Adrenal gland (tissue), 12 donors: ENCODE data around the gene UBR3. TPM values are rescaled to one million over a fixed set of nuclear protein-coding genes. Genes with fewer than 3 reads are reported as not detected.

Experiments used
- DNase-seq, 7 donors: peaks; one replicate each; pipeline ENCODE4 v3.0.0-alpha.2; 2019 to 2020
- H3K27ac ChIP-seq, 5 donors: fragments of 200-600 bp; sonication (generic) in 4 of 5; 1 replicate in 3 of 5; 2 replicates in 2 of 5; pipeline versions ENCODE4 v1.5.1 to v1.8.0; 2016 to 2020; ENCODE audit warnings: mild to moderate bottlenecking in 1 of 5
- H3K27me3 ChIP-seq: fragments of 200-600 bp; 2 replicates; pipeline ENCODE4 v1.8.0; 2021
- H3K36me3 ChIP-seq, 2 donors: fragments of 200-600 bp; replicated peaks in 1 of 2; 1 replicate in 1 of 2; 2 replicates in 1 of 2; pipeline versions ENCODE4 v1.5.1 to v1.8.0; 2018 to 2022
- H3K4me1 ChIP-seq, 2 donors: fragments of 200-600 bp; replicated peaks in 1 of 2; 1 replicate in 1 of 2; 2 replicates in 1 of 2; pipeline versions ENCODE4 v1.5.1 to v1.8.0; 2018 to 2021
- H3K4me3 ChIP-seq, 4 donors: fragments of 200-600 bp; sonication (generic) in 3 of 4; one replicate each; pipeline ENCODE4 v1.5.1; 2016 to 2018
- H3K9me3 ChIP-seq, 3 donors: fragments of 200-600 bp; sonication (generic) in 1 of 3; replicated peaks in 1 of 3; 1 replicate in 2 of 3; 2 replicates in 1 of 3; pipeline versions ENCODE4 v1.5.1 to v1.8.0; 2016 to 2021
- CTCF ChIP-seq, 6 experiments: fragments of 450-650 bp in 4 of 6; fragments of 200-600 bp in 2 of 6; sonication (generic) in 1 of 6; IDR thresholded peaks; 1 replicate in 5 of 6; 2 replicates in 1 of 6; pipeline versions ENCODE4 v1.5.1 to v1.8.0; 2016 to 2021; ENCODE audit warnings: antibody characterized with exemption in 6 of 6, mild to moderate bottlenecking in 2 of 6, moderate library complexity in 1 of 6
- POLR2A ChIP-seq, 2 donors: fragments of 450-650 bp; IDR thresholded peaks; one replicate each; pipeline ENCODE4 v1.6.1; 2017; ENCODE audit warnings: antibody characterized with exemption in 2 of 2, mild to moderate bottlenecking in 2 of 2, moderate library complexity in 1 of 2
- WGBS, 4 donors: extraction: QIAGEN DNeasy Blood & Tissue Kit in 2 of 4; methylation state at CpG; one replicate each; pipeline versions ENCODE4 v1.1.5 to v1.1.7; 2013 to 2017; 5-methylcytosine and 5-hydroxymethylcytosine counted together
- intact Hi-C, 2 donors: fragments of 100-400 bp; cut with DNase I; formaldehyde crosslinking; loops; one replicate each; pipeline versions ENCODE4 v1.14.1 to v1.15.0; 2022 to 2023
- polyA plus RNA-seq, 3 donors: library from polyadenylated mRNA; stranded (reverse); fragments of 200-250 nt in 2 of 3; fragments of 350-450 nt in 1 of 3; fragmentation: Illumina TruSeq in 1 of 3; extraction: RNeasy Lipid Tissue Mini Kit (QIAGEN cat#74804) in 1 of 3; gene quantifications; one replicate each; pipeline ENCODE4 v1.2.3, GENCODE V29; 2013 to 2014
- total RNA-seq, 9 donors: library from RNA; depleted of rRNA in 4 of 9; stranded (reverse); fragments of >200 nt in 4 of 9; fragments of 120-200 nt in 1 of 9; fragmentation: NEBNext Ultra II Directional in 1 of 9; extraction: Animal tissue kit (Norgen Biotek cat#: 25700) in 1 of 9; gene quantifications; one replicate each; pipeline versions ENCODE4 v1.1.0 to v1.2.4, GENCODE V29; 2013 to 2023
- donor health status: healthy with polysubstance abuse.
- donor health status: Bipolar disorder and iron deficiency.
- donor health status: DM: yes; HTN: yes; CAD: no.
- donor health status: DM: no; HTN: no; CAD: no.
- donor health status: DM: no; HTN: no; CAD: no.
- donor health status: DM: yes; HTN: yes; CAD: no.

The UBR3 gene
- total and polyA plus RNA-seq, 12 donors: 25.5 to 85.7 (median 62.8) TPM

DNA sequence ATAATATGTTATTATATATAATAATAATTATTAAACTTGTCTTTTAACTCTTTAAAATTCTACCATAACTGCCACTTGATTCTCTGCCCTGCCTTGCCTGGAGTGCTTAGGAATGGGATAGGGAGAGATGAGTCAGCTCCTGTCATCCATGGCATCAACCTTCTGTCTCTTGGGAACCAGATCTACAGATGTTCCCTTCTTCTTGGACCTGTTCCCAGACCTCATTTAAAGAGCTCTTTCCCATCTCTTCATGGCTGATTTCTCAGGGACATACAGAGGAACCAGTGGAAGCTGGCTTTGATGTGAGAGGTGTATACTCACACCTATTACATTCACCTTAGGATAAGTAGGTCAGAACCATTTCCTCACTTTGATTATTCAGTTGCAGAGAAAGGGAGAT is 195.4 kb downstream of the UBR3 start:
- no peaks in the 10 kb centered on the region for H3K9me3 ChIP-seq
- peaks cover 13 to 23% of the 10 kb centered on the region in 2 donors for H3K4me1 ChIP-seq
- no peaks in the 10 kb centered on the region for H3K27me3 ChIP-seq
- H3K27ac ChIP-seq: no peak overlapping the region
- no peaks in the 10 kb centered on the region for H3K36me3 ChIP-seq
- intact Hi-C loops: no loop called here
- no peak overlapping the region for H3K4me3 ChIP-seq
- TF ChIP-seq CTCF (IDR thresholded peaks at IDR 0.05): no peak
- TF ChIP-seq POLR2A (IDR thresholded peaks at IDR 0.05): no peak
- peak in 3 of 7 donors; percentile 21 to 36 (median 25) for DNase-seq

DNA sequence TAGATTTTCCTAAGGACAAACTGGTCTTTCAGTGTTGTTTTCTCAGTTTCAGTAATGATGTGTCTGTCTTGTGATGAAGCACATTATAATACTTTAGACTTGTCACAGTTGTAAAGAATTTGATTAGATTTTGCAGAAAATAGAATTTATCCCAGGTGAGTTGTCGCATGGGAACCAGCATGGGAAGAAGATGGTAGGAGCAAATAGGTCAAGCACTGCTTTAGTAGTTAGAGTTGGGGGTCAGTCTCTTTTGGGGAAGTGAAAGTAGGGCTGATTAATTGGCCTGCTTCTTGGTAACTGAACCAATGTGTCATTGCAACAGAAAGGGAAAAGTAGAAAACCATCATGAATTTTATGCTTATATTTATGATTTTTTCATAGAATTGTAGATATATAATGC is 197.5 kb downstream of the UBR3 start:
- Histone ChIP-seq H3K27me3 (no peaks in the 10 kb centered on the region), H3K9me3 (peaks cover 0 to 6% (median 0%) of the 10 kb centered on the region in 3 donors), H3K36me3 (no peaks in the 10 kb centered on the region), H3K27ac (no peak overlapping the region), H3K4me1 (peaks cover 0 to 7% of the 10 kb centered on the region in 2 donors), H3K4me3 (no peak overlapping the region)
- intact Hi-C loops: no loop called here
- TF ChIP-seq POLR2A (IDR thresholded peaks at IDR 0.05) (no peak), CTCF (IDR thresholded peaks at IDR 0.05) (no peak)
- 96 to 100% (median 97%) methylated on average over 1 of the region's 1 CpG for WGBS, 4 donors
- no peak for DNase-seq

DNA sequence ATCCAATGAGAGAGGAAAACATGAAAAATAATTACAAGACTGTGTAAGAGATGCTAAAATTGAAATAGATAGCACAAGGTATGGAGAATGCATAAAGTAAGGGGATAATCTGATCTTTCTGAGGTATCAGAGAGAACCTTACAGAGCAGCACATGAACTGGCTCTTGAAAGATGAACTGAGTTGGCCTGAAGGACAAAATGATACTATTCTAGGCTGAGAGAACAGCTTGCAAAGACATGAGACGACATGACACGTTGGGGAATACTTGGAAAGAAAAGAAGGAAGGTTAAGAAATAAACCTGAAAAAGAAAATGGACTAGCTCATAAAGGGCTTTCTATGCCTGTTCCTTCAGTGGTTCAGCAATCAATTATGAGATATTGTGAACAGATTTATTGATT is 198.0 kb downstream of the UBR3 start:
- H3K4me1 ChIP-seq: peaks cover 0 to 7% of the 10 kb centered on the region in 2 donors
- intact Hi-C loops: no loop called here
- H3K27me3 ChIP-seq: no peaks in the 10 kb centered on the region
- WGBS, 4 donors: 89 to 94% (median 93%) methylated on average over 2 of the region's 2 CpGs
- H3K4me3 ChIP-seq: no peak overlapping the region
- no peak overlapping the region for H3K27ac ChIP-seq
- no peak for DNase-seq
- H3K9me3 ChIP-seq: peaks cover 0 to 8% (median 0%) of the 10 kb centered on the region in 3 donors
- no peak for TF ChIP-seq POLR2A (IDR thresholded peaks at IDR 0.05)
- TF ChIP-seq CTCF (IDR thresholded peaks at IDR 0.05): no peak
- no peaks in the 10 kb centered on the region for H3K36me3 ChIP-seq

- no peaks in the 10 kb centered on the region for H3K36me3 ChIP-seq
- DNase-seq: no peak
- peaks cover 0 to 7% of the 10 kb centered on the region in 2 donors for H3K4me1 ChIP-seq
- intact Hi-C loops: no loop called here
- no peak overlapping the region for H3K27ac ChIP-seq
- WGBS, 4 donors: 93 to 100% (median 98%) methylated on average over 1 of the region's 1 CpG
- TF ChIP-seq POLR2A (IDR thresholded peaks at IDR 0.05) (no peak), CTCF (IDR thresholded peaks at IDR 0.05) (no peak)
- no peaks in the 10 kb centered on the region for H3K27me3 ChIP-seq
- H3K9me3 ChIP-seq: peaks cover 0 to 8% (median 0%) of the 10 kb centered on the region in 3 donors
- no peak overlapping the region for H3K4me3 ChIP-seq
Measured at GRCh38 chr2:170026361-170026760, 199.1 kb downstream of the UBR3 start.
